HepG2 (cell line): ENCODE results near the gene CACNG5. TPM values are rescaled to one million over a fixed set of nuclear protein-coding genes. Genes with fewer than 3 reads are reported as not detected.

Experiments
- CBX1 ChIP-seq: IDR thresholded peaks from one replicate; pipeline ENCODE4 v1.6.1; 2016; ENCODE audit warnings: antibody characterized with exemption, low read depth
- FOXK1 ChIP-seq: sonication (generic); formaldehyde crosslinking; IDR thresholded peaks from 2 replicates; pipeline ENCODE4 v1.4.0; 2020; ENCODE audit warnings: low read depth, missing genetic modification reagents, borderline replicate concordance
- GATAD1 ChIP-seq: IDR thresholded peaks from 2 replicates; pipeline ENCODE4 v1.6.1; 2016; ENCODE audit warnings: missing genetic modification reagents, missing compliant biosample characterization
- ISL2 ChIP-seq: sonication (generic); formaldehyde crosslinking; IDR thresholded peaks from 2 replicates; pipeline ENCODE4 v1.5.0; 2020; ENCODE audit warnings: missing genetic modification reagents
- NFIB ChIP-seq: sonication (generic); formaldehyde crosslinking; IDR thresholded peaks from 2 replicates; pipeline ENCODE4 v1.9.0; 2021; ENCODE audit warnings: missing genetic modification reagents, mild to moderate bottlenecking, borderline replicate concordance
- ZBTB8A ChIP-seq: sonication (generic); formaldehyde crosslinking; IDR thresholded peaks from 2 replicates; pipeline ENCODE4 v1.4.0; 2020; ENCODE audit warnings: mild to moderate bottlenecking, low read depth, missing genetic modification reagents, borderline replicate concordance
- ZNF205 ChIP-seq: IDR thresholded peaks from 2 replicates; pipeline ENCODE4 v1.6.1; 2018; ENCODE audit warnings: missing biosample characterization, missing genetic modification reagents
- polyA plus RNA-seq, 8 experiments: library from polyadenylated mRNA; depleted of rRNA in 3 of 8; stranded (reverse) in 7 of 8; unstranded in 1 of 8; fragments of >200 nt; fragmentation: Illumina TruSeq in 4 of 8; extraction: Trizol in 4 of 8; gene quantifications; 2 replicates each; pipeline versions ENCODE4 v1.2.1 to v1.2.3, GENCODE V29; 2011 to 2016; ENCODE audit warnings: low read depth in 4 of 8, missing spikeins in 1 of 8, mixed read lengths in 1 of 8; ENCODE audit not compliant: insufficient read depth in 1 of 8
- total RNA-seq, 5 experiments: library from RNA; depleted of rRNA; stranded (reverse); fragments of >200 nt; fragmentation: Illumina TruSeq; extraction: Trizol; gene quantifications; 2 replicates each; pipeline ENCODE4 v1.2.3, GENCODE V29; 2016; ENCODE audit warnings: low read depth in 1 of 5
- TF ChIP-seq, protein P1 (sequence below): sonication (generic); formaldehyde crosslinking; IDR thresholded peaks from 2 replicates; pipeline ENCODE4 v1.9.0; 2021; ENCODE audit warnings: mild to moderate bottlenecking, missing genetic modification reagents
- TF ChIP-seq, protein P2 (sequence below): sonication (generic); formaldehyde crosslinking; IDR thresholded peaks from 2 replicates; pipeline ENCODE4 v1.5.1; 2020; ENCODE audit warnings: missing genetic modification reagents, mild to moderate bottlenecking, borderline replicate concordance
- TF ChIP-seq, protein P3 (sequence below): IDR thresholded peaks from 2 replicates; pipeline ENCODE4 v1.6.1; 2016; ENCODE audit warnings: missing compliant biosample characterization, missing genetic modification reagents, borderline replicate concordance
- TF ChIP-seq, protein P4 (sequence below): IDR thresholded peaks from 2 replicates; pipeline ENCODE4 v1.6.1; 2016; ENCODE audit warnings: missing compliant biosample characterization, missing genetic modification reagents, borderline replicate concordance
- TF ChIP-seq, protein P5 (sequence below): sonication (generic); formaldehyde crosslinking; IDR thresholded peaks from 2 replicates; pipeline ENCODE4 v1.5.0; 2020; ENCODE audit warnings: mild to moderate bottlenecking, missing genetic modification reagents, moderate library complexity
- TF ChIP-seq, protein P6 (sequence below): sonication (generic); formaldehyde crosslinking; conservative IDR thresholded peaks from 2 replicates; pipeline ENCODE4 v1.4.0; 2020; ENCODE audit warnings: missing genetic modification reagents

CACNG5 gene
- total and polyA plus RNA-seq, 2 of the 13 experiments (the other 11 are each of a cell fraction or from before 2014, with no cell fraction given), result not detected

DNA sequence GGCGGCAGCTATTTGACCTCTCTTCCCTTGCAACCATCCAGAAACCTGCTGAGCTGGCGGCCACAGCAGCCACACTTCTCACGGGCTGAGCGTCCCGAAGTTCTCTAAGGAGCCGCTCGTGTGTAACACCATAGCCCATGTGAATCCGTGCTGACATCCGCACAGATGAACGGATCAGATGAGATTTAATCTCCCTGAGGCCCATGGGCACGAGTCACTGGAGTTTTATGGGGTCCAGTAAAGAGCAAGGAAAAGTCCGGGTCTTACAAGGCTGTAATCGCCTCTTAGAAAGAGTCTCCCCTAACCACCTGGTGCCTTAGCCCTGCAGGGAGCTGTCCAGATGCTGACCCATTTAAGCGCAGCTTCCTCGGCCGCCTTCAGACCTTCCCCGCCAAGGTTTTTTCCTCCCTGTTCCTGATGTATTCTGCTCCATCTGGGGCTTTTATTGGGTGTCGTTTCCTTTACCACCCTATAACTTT is 5.5 kb upstream of the CACNG5 start (continued):
- TF ChIP-seq, protein P1, sequence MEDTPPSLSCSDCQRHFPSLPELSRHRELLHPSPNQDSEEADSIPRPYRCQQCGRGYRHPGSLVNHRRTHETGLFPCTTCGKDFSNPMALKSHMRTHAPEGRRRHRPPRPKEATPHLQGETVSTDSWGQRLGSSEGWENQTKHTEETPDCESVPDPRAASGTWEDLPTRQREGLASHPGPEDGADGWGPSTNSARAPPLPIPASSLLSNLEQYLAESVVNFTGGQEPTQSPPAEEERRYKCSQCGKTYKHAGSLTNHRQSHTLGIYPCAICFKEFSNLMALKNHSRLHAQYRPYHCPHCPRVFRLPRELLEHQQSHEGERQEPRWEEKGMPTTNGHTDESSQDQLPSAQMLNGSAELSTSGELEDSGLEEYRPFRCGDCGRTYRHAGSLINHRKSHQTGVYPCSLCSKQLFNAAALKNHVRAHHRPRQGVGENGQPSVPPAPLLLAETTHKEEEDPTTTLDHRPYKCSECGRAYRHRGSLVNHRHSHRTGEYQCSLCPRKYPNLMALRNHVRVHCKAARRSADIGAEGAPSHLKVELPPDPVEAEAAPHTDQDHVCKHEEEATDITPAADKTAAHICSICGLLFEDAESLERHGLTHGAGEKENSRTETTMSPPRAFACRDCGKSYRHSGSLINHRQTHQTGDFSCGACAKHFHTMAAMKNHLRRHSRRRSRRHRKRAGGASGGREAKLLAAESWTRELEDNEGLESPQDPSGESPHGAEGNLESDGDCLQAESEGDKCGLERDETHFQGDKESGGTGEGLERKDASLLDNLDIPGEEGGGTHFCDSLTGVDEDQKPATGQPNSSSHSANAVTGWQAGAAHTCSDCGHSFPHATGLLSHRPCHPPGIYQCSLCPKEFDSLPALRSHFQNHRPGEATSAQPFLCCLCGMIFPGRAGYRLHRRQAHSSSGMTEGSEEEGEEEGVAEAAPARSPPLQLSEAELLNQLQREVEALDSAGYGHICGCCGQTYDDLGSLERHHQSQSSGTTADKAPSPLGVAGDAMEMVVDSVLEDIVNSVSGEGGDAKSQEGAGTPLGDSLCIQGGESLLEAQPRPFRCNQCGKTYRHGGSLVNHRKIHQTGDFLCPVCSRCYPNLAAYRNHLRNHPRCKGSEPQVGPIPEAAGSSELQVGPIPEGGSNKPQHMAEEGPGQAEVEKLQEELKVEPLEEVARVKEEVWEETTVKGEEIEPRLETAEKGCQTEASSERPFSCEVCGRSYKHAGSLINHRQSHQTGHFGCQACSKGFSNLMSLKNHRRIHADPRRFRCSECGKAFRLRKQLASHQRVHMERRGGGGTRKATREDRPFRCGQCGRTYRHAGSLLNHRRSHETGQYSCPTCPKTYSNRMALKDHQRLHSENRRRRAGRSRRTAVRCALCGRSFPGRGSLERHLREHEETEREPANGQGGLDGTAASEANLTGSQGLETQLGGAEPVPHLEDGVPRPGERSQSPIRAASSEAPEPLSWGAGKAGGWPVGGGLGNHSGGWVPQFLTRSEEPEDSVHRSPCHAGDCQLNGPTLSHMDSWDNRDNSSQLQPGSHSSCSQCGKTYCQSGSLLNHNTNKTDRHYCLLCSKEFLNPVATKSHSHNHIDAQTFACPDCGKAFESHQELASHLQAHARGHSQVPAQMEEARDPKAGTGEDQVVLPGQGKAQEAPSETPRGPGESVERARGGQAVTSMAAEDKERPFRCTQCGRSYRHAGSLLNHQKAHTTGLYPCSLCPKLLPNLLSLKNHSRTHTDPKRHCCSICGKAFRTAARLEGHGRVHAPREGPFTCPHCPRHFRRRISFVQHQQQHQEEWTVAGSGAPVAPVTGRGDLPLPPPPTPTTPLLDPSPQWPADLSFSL, result no peak
- TF ChIP-seq ZNF205 (CRISPR knock-in tag) (no peak), FOXK1 (CRISPR knock-in tag) (peak; percentile 41; the same call in 1 of the 2 replicates), NFIB (no peak), ISL2 (CRISPR knock-in tag) (no peak), GATAD1 (CRISPR knock-in tag) (no peak), ZBTB8A (CRISPR knock-in tag) (no peak), CBX1 (no peak)
- TF ChIP-seq, protein P2, sequence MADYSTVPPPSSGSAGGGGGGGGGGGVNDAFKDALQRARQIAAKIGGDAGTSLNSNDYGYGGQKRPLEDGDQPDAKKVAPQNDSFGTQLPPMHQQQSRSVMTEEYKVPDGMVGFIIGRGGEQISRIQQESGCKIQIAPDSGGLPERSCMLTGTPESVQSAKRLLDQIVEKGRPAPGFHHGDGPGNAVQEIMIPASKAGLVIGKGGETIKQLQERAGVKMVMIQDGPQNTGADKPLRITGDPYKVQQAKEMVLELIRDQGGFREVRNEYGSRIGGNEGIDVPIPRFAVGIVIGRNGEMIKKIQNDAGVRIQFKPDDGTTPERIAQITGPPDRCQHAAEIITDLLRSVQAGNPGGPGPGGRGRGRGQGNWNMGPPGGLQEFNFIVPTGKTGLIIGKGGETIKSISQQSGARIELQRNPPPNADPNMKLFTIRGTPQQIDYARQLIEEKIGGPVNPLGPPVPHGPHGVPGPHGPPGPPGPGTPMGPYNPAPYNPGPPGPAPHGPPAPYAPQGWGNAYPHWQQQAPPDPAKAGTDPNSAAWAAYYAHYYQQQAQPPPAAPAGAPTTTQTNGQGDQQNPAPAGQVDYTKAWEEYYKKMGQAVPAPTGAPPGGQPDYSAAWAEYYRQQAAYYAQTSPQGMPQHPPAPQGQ, result no peak
- TF ChIP-seq, protein P3, sequence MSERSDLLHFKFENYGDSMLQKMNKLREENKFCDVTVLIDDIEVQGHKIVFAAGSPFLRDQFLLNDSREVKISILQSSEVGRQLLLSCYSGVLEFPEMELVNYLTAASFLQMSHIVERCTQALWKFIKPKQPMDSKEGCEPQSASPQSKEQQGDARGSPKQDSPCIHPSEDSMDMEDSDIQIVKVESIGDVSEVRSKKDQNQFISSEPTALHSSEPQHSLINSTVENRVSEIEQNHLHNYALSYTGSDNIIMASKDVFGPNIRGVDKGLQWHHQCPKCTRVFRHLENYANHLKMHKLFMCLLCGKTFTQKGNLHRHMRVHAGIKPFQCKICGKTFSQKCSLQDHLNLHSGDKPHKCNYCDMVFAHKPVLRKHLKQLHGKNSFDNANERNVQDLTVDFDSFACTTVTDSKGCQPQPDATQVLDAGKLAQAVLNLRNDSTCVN, result peak; percentile 76; the same call in 1 of the 2 replicates
- TF ChIP-seq, protein P4, sequence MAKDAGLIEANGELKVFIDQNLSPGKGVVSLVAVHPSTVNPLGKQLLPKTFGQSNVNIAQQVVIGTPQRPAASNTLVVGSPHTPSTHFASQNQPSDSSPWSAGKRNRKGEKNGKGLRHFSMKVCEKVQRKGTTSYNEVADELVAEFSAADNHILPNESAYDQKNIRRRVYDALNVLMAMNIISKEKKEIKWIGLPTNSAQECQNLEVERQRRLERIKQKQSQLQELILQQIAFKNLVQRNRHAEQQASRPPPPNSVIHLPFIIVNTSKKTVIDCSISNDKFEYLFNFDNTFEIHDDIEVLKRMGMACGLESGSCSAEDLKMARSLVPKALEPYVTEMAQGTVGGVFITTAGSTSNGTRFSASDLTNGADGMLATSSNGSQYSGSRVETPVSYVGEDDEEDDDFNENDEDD (CRISPR knock-in tag), result no peak
- TF ChIP-seq, protein P5, sequence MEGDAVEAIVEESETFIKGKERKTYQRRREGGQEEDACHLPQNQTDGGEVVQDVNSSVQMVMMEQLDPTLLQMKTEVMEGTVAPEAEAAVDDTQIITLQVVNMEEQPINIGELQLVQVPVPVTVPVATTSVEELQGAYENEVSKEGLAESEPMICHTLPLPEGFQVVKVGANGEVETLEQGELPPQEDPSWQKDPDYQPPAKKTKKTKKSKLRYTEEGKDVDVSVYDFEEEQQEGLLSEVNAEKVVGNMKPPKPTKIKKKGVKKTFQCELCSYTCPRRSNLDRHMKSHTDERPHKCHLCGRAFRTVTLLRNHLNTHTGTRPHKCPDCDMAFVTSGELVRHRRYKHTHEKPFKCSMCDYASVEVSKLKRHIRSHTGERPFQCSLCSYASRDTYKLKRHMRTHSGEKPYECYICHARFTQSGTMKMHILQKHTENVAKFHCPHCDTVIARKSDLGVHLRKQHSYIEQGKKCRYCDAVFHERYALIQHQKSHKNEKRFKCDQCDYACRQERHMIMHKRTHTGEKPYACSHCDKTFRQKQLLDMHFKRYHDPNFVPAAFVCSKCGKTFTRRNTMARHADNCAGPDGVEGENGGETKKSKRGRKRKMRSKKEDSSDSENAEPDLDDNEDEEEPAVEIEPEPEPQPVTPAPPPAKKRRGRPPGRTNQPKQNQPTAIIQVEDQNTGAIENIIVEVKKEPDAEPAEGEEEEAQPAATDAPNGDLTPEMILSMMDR (CRISPR knock-in tag), result no peak
- TF ChIP-seq, protein P6, sequence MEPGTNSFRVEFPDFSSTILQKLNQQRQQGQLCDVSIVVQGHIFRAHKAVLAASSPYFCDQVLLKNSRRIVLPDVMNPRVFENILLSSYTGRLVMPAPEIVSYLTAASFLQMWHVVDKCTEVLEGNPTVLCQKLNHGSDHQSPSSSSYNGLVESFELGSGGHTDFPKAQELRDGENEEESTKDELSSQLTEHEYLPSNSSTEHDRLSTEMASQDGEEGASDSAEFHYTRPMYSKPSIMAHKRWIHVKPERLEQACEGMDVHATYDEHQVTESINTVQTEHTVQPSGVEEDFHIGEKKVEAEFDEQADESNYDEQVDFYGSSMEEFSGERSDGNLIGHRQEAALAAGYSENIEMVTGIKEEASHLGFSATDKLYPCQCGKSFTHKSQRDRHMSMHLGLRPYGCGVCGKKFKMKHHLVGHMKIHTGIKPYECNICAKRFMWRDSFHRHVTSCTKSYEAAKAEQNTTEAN, result 0 out of 2 replicates have a peak, but pooled peaks have one; percentile 28
